A673 (cell line): ENCODE results near the gene PRIMPOL.

Experiments used
- EZH2 ChIP-seq: fragments of 200-600 bp; sonication (generic); IDR thresholded peaks from 2 replicates; pipeline ENCODE4 v1.6.1; 2017; ENCODE audit warnings: borderline replicate concordance, low read depth, mild to moderate bottlenecking, mixed read lengths, antibody characterized with exemption, low read length; ENCODE audit not compliant: poor library complexity, severe bottlenecking
- TF ChIP-seq, protein P1 (sequence below): fragments of 300-800, 200-600 bp; sonication (generic); conservative IDR thresholded peaks from 2 replicates; pipeline ENCODE4 v1.5.1; 2017; ENCODE audit warnings: low read depth, mild to moderate bottlenecking, antibody characterized with exemption, low read length, moderate library complexity, mixed read lengths

DNA sequence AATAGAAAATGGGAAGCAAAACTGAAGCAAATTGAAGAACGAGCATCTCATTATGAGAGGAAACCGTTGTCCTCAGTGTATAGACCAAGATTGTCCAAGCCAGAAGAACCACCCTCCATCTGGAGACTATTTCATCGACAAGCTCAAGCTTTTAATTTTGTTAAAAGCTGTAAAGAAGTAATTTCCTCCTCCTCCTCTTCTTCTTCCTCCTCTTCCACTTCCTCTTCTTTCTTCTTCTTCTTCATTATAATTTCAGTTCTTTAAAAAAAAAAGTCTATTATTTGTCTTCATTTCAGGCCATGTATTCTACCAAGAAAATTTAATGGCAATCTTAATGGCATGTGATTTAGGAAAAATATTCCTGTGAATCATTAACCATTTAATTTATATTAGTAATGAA is 7.6 kb downstream of the PRIMPOL start:
- TF ChIP-seq, protein P1, sequence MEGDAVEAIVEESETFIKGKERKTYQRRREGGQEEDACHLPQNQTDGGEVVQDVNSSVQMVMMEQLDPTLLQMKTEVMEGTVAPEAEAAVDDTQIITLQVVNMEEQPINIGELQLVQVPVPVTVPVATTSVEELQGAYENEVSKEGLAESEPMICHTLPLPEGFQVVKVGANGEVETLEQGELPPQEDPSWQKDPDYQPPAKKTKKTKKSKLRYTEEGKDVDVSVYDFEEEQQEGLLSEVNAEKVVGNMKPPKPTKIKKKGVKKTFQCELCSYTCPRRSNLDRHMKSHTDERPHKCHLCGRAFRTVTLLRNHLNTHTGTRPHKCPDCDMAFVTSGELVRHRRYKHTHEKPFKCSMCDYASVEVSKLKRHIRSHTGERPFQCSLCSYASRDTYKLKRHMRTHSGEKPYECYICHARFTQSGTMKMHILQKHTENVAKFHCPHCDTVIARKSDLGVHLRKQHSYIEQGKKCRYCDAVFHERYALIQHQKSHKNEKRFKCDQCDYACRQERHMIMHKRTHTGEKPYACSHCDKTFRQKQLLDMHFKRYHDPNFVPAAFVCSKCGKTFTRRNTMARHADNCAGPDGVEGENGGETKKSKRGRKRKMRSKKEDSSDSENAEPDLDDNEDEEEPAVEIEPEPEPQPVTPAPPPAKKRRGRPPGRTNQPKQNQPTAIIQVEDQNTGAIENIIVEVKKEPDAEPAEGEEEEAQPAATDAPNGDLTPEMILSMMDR = no peak
- no peak for TF ChIP-seq EZH2
